ENCODE measurements around the gene TTLL12.

Gene TTLL12

DNA sequence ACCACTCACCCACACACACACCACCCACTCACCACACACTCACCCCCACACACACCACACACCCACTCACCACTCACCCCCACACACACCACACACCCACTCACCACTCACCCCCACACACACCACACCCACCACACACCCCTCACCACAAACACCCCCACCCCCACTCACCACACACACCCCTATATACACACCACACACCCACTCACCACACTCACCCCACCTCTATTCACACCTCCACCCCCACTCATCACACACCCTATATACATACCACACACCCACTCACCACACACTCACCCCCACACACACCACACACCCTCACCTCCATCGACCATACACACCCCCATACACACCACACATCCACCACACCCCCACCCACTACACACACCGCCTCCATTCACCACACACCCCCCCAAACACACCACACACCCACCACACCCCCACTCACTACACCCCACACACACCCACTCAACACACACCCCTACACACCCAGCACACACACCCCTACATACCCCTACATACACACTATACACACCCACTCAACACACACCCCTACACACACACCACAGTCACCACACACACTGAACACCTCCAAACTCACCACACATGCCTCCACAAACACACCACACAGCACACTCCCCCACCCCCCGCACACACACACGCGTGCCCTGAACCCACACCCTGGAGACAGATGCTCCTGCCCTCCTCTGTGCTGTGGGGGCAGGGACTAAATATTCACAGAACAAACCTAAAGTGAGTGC, 19.0 kb upstream of the TTLL12 start:
- Histone ChIP-seq H3K36me3 (replicated peaks; ENCODE audit: insufficient read depth, low read length) (no peaks in the 10 kb centered on the region), H3K4me2 (ENCODE audit: low read depth, low read length) (no peak overlapping the region), H3K27ac (ENCODE audit: low read length) (no peak overlapping the region), H3K9me3 (replicated peaks; ENCODE audit: insufficient read depth, low read length) (no peaks in the 10 kb centered on the region), H3K27me3 (replicated peaks; ENCODE audit: insufficient read depth, low read length) (peaks cover 74% of the 10 kb centered on the region), H2AFZ (ENCODE audit: low read length) (0 out of 2 replicates have a peak overlapping the region, but pooled peaks have one; percentile 23), H3K4me1 (ENCODE audit: low read length) (no peaks in the 10 kb centered on the region), H3K9me2 (replicated peaks; ENCODE audit: insufficient read depth, low read length) (no peaks in the 10 kb centered on the region), H3K79me2 (ENCODE audit: low read length) (no peaks in the 10 kb centered on the region), H3F3A (ENCODE audit: insufficient read depth, low read length) (no peaks in the 10 kb centered on the region), H3K4me3 (ENCODE audit: low read length) (no peak overlapping the region), H3K9ac (ENCODE audit: low read length) (no peak overlapping the region), H4K20me1 (ENCODE audit: insufficient read depth, low read length) (no peaks in the 10 kb centered on the region)
- DNase-seq = no peak
- TF ChIP-seq, protein P1, sequence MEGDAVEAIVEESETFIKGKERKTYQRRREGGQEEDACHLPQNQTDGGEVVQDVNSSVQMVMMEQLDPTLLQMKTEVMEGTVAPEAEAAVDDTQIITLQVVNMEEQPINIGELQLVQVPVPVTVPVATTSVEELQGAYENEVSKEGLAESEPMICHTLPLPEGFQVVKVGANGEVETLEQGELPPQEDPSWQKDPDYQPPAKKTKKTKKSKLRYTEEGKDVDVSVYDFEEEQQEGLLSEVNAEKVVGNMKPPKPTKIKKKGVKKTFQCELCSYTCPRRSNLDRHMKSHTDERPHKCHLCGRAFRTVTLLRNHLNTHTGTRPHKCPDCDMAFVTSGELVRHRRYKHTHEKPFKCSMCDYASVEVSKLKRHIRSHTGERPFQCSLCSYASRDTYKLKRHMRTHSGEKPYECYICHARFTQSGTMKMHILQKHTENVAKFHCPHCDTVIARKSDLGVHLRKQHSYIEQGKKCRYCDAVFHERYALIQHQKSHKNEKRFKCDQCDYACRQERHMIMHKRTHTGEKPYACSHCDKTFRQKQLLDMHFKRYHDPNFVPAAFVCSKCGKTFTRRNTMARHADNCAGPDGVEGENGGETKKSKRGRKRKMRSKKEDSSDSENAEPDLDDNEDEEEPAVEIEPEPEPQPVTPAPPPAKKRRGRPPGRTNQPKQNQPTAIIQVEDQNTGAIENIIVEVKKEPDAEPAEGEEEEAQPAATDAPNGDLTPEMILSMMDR (IDR thresholded peaks at IDR 0.05; ENCODE audit: low read length) = no peak
- TF ChIP-seq EZH2 (optimal IDR thresholded peaks at IDR 0.05; ENCODE audit: low read depth, low read length) (no peak), EZH2phosphoT487 (IDR thresholded peaks at IDR 0.05; ENCODE audit: low read length) (no peak)

DNA sequence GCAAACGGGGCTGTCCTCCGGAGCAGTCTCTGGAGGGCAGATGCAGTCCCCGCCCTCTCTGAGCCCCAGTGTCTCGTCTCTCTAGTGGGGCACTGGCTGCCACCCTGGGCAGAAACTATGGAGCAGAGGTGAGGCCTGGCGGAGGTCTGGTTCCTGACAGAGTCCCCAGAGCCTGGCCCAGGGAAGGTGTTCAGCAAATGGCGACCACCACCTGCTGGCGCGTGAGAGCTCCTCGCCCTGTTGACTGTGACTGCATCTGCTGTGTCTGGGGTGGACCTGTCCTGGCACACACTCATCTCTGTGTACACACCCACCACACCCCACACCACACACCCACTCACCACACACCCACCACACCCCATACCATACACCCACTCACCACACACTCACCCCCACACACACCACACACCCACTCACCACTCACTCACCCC, 18.3 kb upstream of the TTLL12 start:
- no peaks in the 10 kb centered on the region for H3K9me3 ChIP-seq (replicated peaks; ENCODE audit: insufficient read depth, low read length)
- H3K4me2 ChIP-seq (ENCODE audit: low read depth, low read length) = no peak overlapping the region
- no peaks in the 10 kb centered on the region for H3F3A ChIP-seq (ENCODE audit: insufficient read depth, low read length)
- no peak for DNase-seq
- H3K79me2 ChIP-seq (ENCODE audit: low read length) = no peaks in the 10 kb centered on the region
- no peaks in the 10 kb centered on the region for H3K4me1 ChIP-seq (ENCODE audit: low read length)
- TF ChIP-seq EZH2 (optimal IDR thresholded peaks at IDR 0.05; ENCODE audit: low read depth, low read length) = no peak
- TF ChIP-seq, protein P1 (IDR thresholded peaks at IDR 0.05; ENCODE audit: low read length) = no peak
- TF ChIP-seq EZH2phosphoT487 (IDR thresholded peaks at IDR 0.05; ENCODE audit: low read length) = no peak
- no peak overlapping the region for H3K4me3 ChIP-seq (ENCODE audit: low read length)
- H4K20me1 ChIP-seq (ENCODE audit: insufficient read depth, low read length) = no peaks in the 10 kb centered on the region
- no peaks in the 10 kb centered on the region for H3K9me2 ChIP-seq (replicated peaks; ENCODE audit: insufficient read depth, low read length)
- H3K9ac ChIP-seq (ENCODE audit: low read length) = no peak overlapping the region
- no peak overlapping the region for H3K27ac ChIP-seq (ENCODE audit: low read length)
- H3K36me3 ChIP-seq (replicated peaks; ENCODE audit: insufficient read depth, low read length) = no peaks in the 10 kb centered on the region
- peaks cover 72% of the 10 kb centered on the region for H3K27me3 ChIP-seq (replicated peaks; ENCODE audit: insufficient read depth, low read length)
- no peak overlapping the region for H2AFZ ChIP-seq (ENCODE audit: low read length)

DNA sequence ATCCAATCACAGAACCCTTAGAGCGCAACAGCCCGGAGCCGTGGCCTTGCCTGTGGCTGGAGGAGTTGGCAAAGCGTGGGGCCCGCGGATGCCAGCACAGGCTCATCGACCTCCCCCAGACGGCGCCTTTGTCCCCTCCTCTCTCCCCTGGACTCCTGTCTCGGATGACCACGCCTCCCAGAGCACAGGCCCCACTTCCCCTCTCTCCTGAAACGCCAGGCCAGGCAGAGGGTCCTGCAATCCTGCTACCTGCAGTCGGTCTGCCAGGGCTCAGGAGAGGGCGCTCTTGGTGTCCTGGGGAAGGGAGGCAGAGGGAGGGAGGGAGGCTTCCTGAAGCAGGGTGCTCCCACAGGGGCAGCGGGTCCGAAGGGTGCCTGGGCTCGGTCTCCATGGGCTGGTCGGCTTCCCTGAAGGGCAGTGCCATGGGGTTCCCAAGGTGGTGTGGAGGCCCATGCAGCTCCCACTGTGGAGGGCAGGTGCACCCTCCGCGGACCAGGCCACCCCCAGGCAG, 16.6 kb upstream of the TTLL12 start:
- Histone ChIP-seq H3K27me3 (replicated peaks; ENCODE audit: insufficient read depth, low read length) (peaks cover 73% of the 10 kb centered on the region), H3K9me2 (replicated peaks; ENCODE audit: insufficient read depth, low read length) (no peaks in the 10 kb centered on the region), H3K4me1 (ENCODE audit: low read length) (no peaks in the 10 kb centered on the region), H3K79me2 (ENCODE audit: low read length) (no peaks in the 10 kb centered on the region), H3K36me3 (replicated peaks; ENCODE audit: insufficient read depth, low read length) (no peaks in the 10 kb centered on the region), H3K4me3 (ENCODE audit: low read length) (no peak overlapping the region), H4K20me1 (ENCODE audit: insufficient read depth, low read length) (no peaks in the 10 kb centered on the region), H3K27ac (ENCODE audit: low read length) (no peak overlapping the region), H3K4me2 (ENCODE audit: low read depth, low read length) (no peak overlapping the region), H3K9ac (ENCODE audit: low read length) (no peak overlapping the region), H3F3A (ENCODE audit: insufficient read depth, low read length) (no peaks in the 10 kb centered on the region), H2AFZ (ENCODE audit: low read length) (no peak overlapping the region), H3K9me3 (replicated peaks; ENCODE audit: insufficient read depth, low read length) (no peaks in the 10 kb centered on the region)
- TF ChIP-seq EZH2 (optimal IDR thresholded peaks at IDR 0.05; ENCODE audit: low read depth, low read length) (no peak), EZH2phosphoT487 (IDR thresholded peaks at IDR 0.05; ENCODE audit: low read length) (no peak)
- TF ChIP-seq, protein P1 (IDR thresholded peaks at IDR 0.05; ENCODE audit: low read length) = no peak
- DNase-seq = no peak
